NOMO-1 treated with dmso at 0.1 percent for 144 hours (cell line): ENCODE measurements around the gene SF3A2.

Experiments used
- DNase-seq: peaks from one replicate; lab custom pipeline; 2025; ENCODE audit not compliant: unreplicated experiment; lab: John Stamatoyannopoulos, UW

SF3A2 gene

GRCh38 chr19:2239771-2240770, 3.4 kb downstream of the SF3A2 start:
- no peak for DNase-seq

GRCh38 chr19:2240881-2241760, 4.5 kb downstream of the SF3A2 start:
- no peak for DNase-seq

- no peak for DNase-seq
Measured at GRCh38 chr19:2242092-2242537, 5.5 kb downstream of the SF3A2 start.

DNA sequence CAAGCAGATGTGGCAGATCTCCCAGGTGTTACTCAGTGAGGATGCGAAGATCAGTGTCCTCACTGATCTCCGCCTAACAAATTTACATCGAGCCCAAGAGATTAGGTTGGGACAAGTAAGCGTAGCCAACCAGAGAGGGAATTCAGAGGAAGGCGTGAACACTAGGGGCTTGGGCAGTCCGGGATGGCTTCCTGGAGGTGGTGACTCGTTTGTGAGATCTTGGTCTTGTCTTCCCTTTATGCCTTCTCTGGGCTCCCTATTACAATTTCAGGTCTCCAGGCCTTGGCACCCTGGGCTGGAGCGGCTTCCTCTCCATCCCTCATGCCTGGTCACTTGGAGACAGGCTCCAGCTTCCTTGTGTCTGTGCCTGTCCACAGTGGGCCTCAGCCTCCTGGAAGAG, 6.2 kb downstream of the SF3A2 start:
- no peak for DNase-seq

GRCh38 chr19:2243274-2244124, 6.9 kb downstream of the SF3A2 start:
- no peak for DNase-seq

DNA sequence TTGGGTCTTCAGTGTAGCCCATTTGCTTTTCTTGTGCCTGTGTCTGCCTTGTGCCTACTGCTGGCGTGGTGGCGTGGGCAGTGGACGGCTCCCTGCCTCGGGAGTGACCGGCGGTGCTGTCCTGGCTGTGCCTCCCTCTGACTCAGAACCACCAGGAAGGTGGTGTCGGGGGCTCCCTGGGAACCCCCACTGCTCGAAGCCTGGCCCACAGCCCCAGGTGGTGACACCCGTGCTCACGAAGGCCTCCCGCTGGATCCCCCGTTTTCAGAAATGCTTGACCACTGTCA, 7.4 kb downstream of the SF3A2 start:
- DNase-seq = no peak

- no peak for DNase-seq
Measured at GRCh38 chr19:2244486-2244885, 7.9 kb downstream of the SF3A2 start.

DNA sequence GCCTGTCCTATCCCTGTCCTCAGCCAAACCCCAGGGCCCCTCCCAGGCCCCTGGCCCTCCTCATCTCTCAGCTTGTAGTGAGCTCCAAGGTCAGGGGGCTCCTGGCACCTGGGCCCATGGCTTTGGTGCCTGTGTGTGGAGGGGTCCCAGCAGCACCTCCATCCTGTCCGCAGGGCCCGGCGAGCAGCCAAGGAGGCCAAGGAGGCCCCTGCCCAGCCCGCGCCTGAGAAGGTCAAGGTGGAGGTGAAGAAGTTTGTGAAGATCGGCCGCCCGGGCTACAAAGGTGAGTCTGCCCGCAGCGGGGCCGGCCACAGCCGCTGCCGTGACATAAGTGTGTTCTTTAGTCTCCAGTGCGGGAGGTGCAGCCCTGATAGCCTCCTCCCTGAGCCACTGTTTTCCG, 8.6 kb downstream of the SF3A2 start:
- no peak for DNase-seq

- no peak for DNase-seq
Measured at GRCh38 chr19:2246014-2246620, 9.5 kb downstream of the SF3A2 start.

- DNase-seq = no peak
Measured at GRCh38 chr19:2246801-2247361, 10.3 kb downstream of the SF3A2 start.

DNA sequence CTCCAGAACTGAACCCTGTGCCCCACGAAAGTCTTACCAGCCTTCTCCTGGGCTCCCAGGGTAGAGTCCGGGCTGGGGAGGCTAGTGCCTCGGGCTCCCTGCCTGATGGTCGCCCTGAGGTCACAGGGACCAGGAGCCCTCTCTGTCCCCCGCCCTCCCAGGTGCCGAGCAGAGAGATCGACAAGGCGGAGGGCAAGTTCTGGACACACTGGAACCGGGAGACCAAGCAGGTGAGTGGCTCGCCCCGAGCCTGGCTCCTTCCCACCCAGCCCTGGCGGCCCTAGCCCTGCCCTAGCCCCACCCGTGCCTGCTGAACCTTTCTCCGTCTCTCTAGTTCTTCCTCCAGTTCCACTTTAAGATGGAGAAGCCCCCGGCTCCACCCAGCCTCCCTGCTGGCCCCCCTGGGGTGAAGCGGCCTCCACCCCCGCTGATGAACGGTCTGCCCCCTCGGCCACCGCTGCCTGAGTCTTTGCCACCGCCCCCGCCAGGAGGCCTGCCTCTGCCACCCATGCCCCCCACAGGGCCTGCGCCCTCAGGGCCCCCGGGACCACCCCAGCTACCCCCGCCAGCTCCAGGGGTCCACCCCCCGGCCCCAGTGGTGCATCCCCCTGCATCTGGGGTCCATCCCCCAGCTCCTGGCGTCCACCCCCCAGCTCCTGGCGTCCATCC, 10.9 kb downstream of the SF3A2 start:
- DNase-seq = no peak

DNA sequence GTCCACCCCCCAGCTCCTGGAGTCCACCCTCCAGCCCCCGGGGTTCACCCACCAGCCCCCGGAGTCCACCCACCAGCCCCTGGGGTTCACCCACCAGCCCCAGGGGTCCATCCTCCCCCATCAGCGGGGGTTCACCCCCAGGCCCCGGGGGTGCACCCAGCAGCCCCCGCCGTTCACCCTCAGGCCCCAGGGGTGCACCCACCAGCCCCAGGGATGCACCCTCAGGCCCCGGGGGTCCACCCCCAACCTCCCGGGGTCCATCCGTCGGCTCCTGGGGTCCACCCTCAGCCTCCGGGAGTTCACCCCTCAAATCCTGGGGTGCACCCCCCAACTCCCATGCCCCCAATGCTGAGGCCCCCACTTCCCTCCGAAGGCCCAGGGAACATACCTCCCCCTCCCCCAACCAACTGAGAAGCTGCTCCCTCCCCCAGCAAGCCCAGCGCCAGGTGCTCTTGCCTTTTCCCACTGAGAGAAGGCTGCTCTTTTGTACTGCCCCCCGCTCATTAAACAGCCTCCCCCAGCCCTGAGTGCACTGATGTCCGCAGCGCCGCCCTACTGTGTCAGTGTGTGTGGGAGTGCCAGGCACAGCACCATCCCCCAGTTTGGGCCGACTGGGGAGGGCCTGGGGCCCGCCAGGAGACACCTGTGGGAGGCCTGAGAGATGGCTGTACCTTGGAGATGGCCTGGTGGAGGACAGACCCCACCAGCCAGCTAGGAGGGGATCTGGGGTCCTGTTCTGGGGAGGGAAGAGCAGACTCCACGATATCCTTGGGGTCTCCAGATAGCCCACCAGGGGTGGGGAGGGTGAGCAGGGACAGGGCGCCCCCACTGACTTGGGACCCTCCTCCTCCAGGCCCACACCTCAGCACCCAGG, 11.7 kb downstream of the SF3A2 start:
- no peak for DNase-seq

GRCh38 chr19:2249010-2249866, 12.6 kb downstream of the SF3A2 start, which contains the start of gene AMH:
Gene AMH, plus strand, starts transcription at chr19:2249323. Its CDS starts 10 bp downstream, at chr19:2249333.
- no peak for DNase-seq

- DNase-seq = no peak
Measured at GRCh38 chr19:2249880-2250765, 13.5 kb downstream of the SF3A2 start.

GRCh38 chr19:2250766-2251105, 14.1 kb downstream of the SF3A2 start:
- DNase-seq = no peak

- DNase-seq = no peak
Measured at GRCh38 chr19:2251106-2252054, 14.8 kb downstream of the SF3A2 start.
